ENCODE measurements around the gene RNF112. TPM values are rescaled to one million over a fixed set of nuclear protein-coding genes. Genes with fewer than 3 reads are reported as not detected.

The RNF112 gene
- total RNA-seq, 1 donor from 2014 or later, result 0.26 TPM

DNA sequence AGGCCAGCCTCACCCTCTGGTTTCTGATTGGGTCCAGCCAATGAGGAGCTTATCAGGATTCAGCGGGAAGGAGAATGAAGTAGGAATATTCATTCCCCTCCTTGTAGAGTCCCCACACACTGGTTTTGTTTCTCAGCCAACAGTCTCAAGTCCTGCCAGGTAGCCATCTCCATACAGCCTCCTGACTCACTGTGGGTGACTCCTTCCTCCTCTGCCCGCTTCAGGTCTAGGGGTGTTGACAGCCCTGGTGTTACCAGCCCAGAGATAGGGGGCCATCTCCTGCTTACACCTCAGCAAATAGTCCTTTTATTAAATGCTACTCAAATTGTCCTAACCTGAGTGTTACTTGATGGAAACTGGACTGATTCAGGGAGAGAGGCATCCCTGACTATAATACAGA lies 20.1 kb upstream of the RNF112 start:
- H3K27me3 ChIP-seq (ENCODE audit: control insufficient read depth, insufficient read depth, low read length), result no peaks in the 10 kb centered on the region
- no peak for TF ChIP-seq CTCF (IDR thresholded peaks at IDR 0.05; ENCODE audit: insufficient read depth, low read length, severe bottlenecking)
- no peak for FAIRE-seq
- DNase-seq (ENCODE audit: low read depth), result peak; percentile 30
- H3K36me3 ChIP-seq (ENCODE audit: control insufficient read depth, insufficient read depth, low read length), result no peaks in the 10 kb centered on the region
- no peak overlapping the region for H3K4me3 ChIP-seq (ENCODE audit: low read depth, low read length)

DNA sequence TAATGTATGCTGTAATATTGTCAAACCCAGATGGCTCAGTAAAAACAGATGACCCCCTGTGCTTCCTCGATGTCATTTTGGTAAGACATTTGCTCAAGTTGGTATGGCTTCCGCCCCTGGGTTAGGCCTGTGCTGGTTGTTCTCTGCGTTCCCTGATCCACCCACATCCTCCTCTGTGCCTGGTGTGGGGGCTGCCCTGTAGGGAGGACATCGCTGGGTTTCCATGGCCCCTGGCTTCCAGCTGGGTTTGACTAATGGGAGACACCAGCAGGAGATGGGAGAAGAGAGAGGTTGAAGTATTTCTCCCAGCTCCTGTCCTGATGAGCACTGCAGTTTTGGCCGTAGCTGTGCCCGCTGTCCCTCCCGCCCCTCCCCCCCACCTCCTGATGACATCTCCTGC lies 19.6 kb upstream of the RNF112 start:
- Histone ChIP-seq H3K27me3 (ENCODE audit: control insufficient read depth, insufficient read depth, low read length) (no peaks in the 10 kb centered on the region), H3K36me3 (ENCODE audit: control insufficient read depth, insufficient read depth, low read length) (no peaks in the 10 kb centered on the region), H3K4me3 (ENCODE audit: low read depth, low read length) (no peak overlapping the region)
- DNase-seq (ENCODE audit: low read depth) (no peak), FAIRE-seq (peak; percentile 68)
- TF ChIP-seq CTCF (IDR thresholded peaks at IDR 0.05; ENCODE audit: insufficient read depth, low read length, severe bottlenecking), result no peak

- DNase-seq (ENCODE audit: low read depth), result no peak
- Histone ChIP-seq H3K36me3 (ENCODE audit: control insufficient read depth, insufficient read depth, low read length) (no peaks in the 10 kb centered on the region), H3K27me3 (ENCODE audit: control insufficient read depth, insufficient read depth, low read length) (no peaks in the 10 kb centered on the region), H3K4me3 (ENCODE audit: low read depth, low read length) (no peak overlapping the region)
- no peak for TF ChIP-seq CTCF (IDR thresholded peaks at IDR 0.05; ENCODE audit: insufficient read depth, low read length, severe bottlenecking)
- FAIRE-seq, result no peak
These were observed 18.7 kb upstream of the RNF112 start for GRCh38 chr17:19392303-19392702.

- FAIRE-seq (peak; percentile 62), DNase-seq (ENCODE audit: low read depth) (peak; percentile 64)
- Histone ChIP-seq H3K4me3 (ENCODE audit: low read depth, low read length) (no peak overlapping the region), H3K36me3 (ENCODE audit: control insufficient read depth, insufficient read depth, low read length) (no peaks in the 10 kb centered on the region), H3K27me3 (ENCODE audit: control insufficient read depth, insufficient read depth, low read length) (no peaks in the 10 kb centered on the region)
- peak; percentile 41 for TF ChIP-seq CTCF (IDR thresholded peaks at IDR 0.05; ENCODE audit: insufficient read depth, low read length, severe bottlenecking)
These were observed 13.4 kb upstream of the RNF112 start for GRCh38 chr17:19397556-19398041.

GRCh38 chr17:19398301-19399181 lies 12.5 kb upstream of the RNF112 start:
- no peak for TF ChIP-seq CTCF (IDR thresholded peaks at IDR 0.05; ENCODE audit: insufficient read depth, low read length, severe bottlenecking)
- Histone ChIP-seq H3K36me3 (ENCODE audit: control insufficient read depth, insufficient read depth, low read length) (no peaks in the 10 kb centered on the region), H3K27me3 (ENCODE audit: control insufficient read depth, insufficient read depth, low read length) (no peaks in the 10 kb centered on the region), H3K4me3 (ENCODE audit: low read depth, low read length) (no peak overlapping the region)
- peak; percentile 50 for FAIRE-seq
- DNase-seq (ENCODE audit: low read depth), result peak; percentile 86

All from bronchial epithelial cell (primary cell).